K562 (cell line): Measurements from ENCODE around the gene THADA. TPM values are rescaled to one million over a fixed set of nuclear protein-coding genes. Genes with fewer than 3 reads are reported as not detected.

Experiments used
- ARID1B ChIP-seq: fragments of 450-650 bp; IDR thresholded peaks from 2 replicates; pipeline ENCODE4 v1.6.1; 2016; ENCODE audit warnings: antibody characterized with exemption, mild to moderate bottlenecking, inconsistent platforms
- EGR1 ChIP-seq: fragments of 450-650 bp; conservative IDR thresholded peaks from 2 replicates; pipeline ENCODE4 v1.6.1; 2017; ENCODE audit warnings: mild to moderate bottlenecking
- FOS ChIP-seq: IDR thresholded peaks from 3 replicates; pipeline ENCODE4 v1.6.1; 2011; ENCODE audit not compliant: insufficient read length; ENCODE audit errors: extremely low read depth
- HIVEP1 ChIP-seq: fragments of 250-450 bp; sonication (Bioruptor Pico); IDR thresholded peaks from 2 replicates; pipeline ENCODE4 v1.4.0; 2020; ENCODE audit warnings: mild to moderate bottlenecking
- MCM2 ChIP-seq: fragments of 450-650 bp; IDR thresholded peaks from 2 replicates; pipeline ENCODE4 v1.6.1; 2017; ENCODE audit warnings: low read depth, mild to moderate bottlenecking
- MCM5 ChIP-seq: fragments of 450-650 bp; IDR thresholded peaks from 2 replicates; pipeline ENCODE4 v1.6.1; 2016; ENCODE audit warnings: low read depth
- RBM17 ChIP-seq: fragments of 200-400 bp; formaldehyde crosslinking; IDR thresholded peaks from 2 replicates; pipeline ENCODE4 v1.6.1; 2017; ENCODE audit warnings: low read depth, mild to moderate bottlenecking, low read length, borderline replicate concordance
- SMARCA5 ChIP-seq: fragments of 450-650 bp; IDR thresholded peaks from 2 replicates; pipeline ENCODE4 v1.6.1; 2016
- TCF3 ChIP-seq: sonication (generic); formaldehyde crosslinking; IDR thresholded peaks from 2 replicates; pipeline ENCODE4 v1.4.0; 2020; ENCODE audit warnings: mild to moderate bottlenecking, missing genetic modification reagents
- polyA plus RNA-seq, 8 experiments: library from polyadenylated mRNA; depleted of rRNA in 4 of 8; stranded (reverse) in 5 of 8; unstranded in 3 of 8; fragments of >200 nt; fragmentation: Nextera tagmentation in 2 of 8; fragmentation: Illumina TruSeq in 1 of 8; extraction: Ambion mirVana in 2 of 8; extraction: Trizol in 1 of 8; gene quantifications; 2 replicates each; pipeline versions ENCODE4 v1.2.1 to v1.2.3, GENCODE V29; 2011 to 2014; ENCODE audit warnings: inconsistent platforms in 1 of 8, missing spikeins in 1 of 8
- total RNA-seq, 7 experiments: library from RNA; depleted of rRNA in 6 of 7; stranded (reverse); fragments of >200 nt in 6 of 7; fragmentation: Illumina TruSeq in 2 of 7; extraction: Trizol in 2 of 7; gene quantifications; 2 replicates each; pipeline versions ENCODE4 v1.2.1 to v1.2.3, GENCODE V29; 2011 to 2021; ENCODE audit warnings: low replicate concordance in 1 of 7
- TF ChIP-seq, protein P1 (sequence below): sonication (generic); formaldehyde crosslinking; IDR thresholded peaks from 2 replicates; pipeline ENCODE4 v1.5.0; 2020; ENCODE audit warnings: missing genetic modification reagents
- TF ChIP-seq, protein P2 (sequence below), 2 experiments: fragments of 450-650 bp in 1 of 2; sonication (generic) in 1 of 2; formaldehyde crosslinking in 1 of 2; IDR thresholded peaks; 2 replicates each; pipeline versions ENCODE4 v1.7.1 to v1.9.0; 2016 to 2022; ENCODE audit warnings: inconsistent platforms in 1 of 2, mild to moderate bottlenecking in 1 of 2, missing genetic modification reagents in 1 of 2
- TF ChIP-seq, protein P3 (sequence below): fragments of 250-450 bp; sonication (Bioruptor Pico); IDR thresholded peaks from 2 replicates; pipeline ENCODE4 v1.8.0; 2022; ENCODE audit warnings: moderate library complexity, mild to moderate bottlenecking, inconsistent platforms
- TF ChIP-seq, protein P4 (sequence below): fragments of 200-400 bp; formaldehyde crosslinking; IDR thresholded peaks from 2 replicates; pipeline ENCODE4 v1.6.1; 2017; ENCODE audit warnings: mild to moderate bottlenecking, low read depth, low read length, moderate library complexity
- TF ChIP-seq, protein P5 (sequence below): fragments of 250-450 bp; sonication (Bioruptor Pico); IDR thresholded peaks from 2 replicates; pipeline ENCODE4 v1.8.0; 2022; ENCODE audit warnings: inconsistent platforms, mild to moderate bottlenecking, moderate library complexity, borderline replicate concordance

The THADA gene
- total and polyA plus RNA-seq, 9 of the 15 experiments (the other 6 are each of a cell fraction or from before 2014, with no cell fraction given): 17.8 to 34.7 (median 31.9) TPM

DNA sequence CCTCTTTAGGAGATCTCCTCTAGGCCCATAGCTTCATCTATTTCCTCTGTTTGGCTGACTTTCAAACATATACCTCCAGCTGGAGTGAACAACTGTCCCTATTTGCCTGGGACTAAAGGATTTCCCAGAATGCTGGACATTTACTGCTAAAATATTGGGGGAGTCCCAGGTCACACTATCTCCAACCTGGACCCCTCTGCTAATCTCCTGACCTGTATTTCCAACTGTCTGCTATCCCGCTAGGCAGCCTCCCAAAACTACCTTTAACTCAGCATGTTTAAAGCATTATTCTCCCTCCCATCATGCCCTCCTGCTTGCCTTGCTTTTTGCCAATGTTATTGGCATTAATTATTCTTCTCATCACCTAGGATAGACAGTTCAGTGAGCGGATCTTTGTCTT is 77.1 kb downstream of the THADA start (continued):
- no peak for TF ChIP-seq RBM17
- TF ChIP-seq EGR1: no peak
- peak; percentile 33; the same call in 1 of the 2 replicates for TF ChIP-seq ARID1B
- 0 out of 2 replicates have a peak, but pooled peaks have one; percentile 29 for TF ChIP-seq TCF3 (CRISPR knock-in tag)
- TF ChIP-seq, protein P1, sequence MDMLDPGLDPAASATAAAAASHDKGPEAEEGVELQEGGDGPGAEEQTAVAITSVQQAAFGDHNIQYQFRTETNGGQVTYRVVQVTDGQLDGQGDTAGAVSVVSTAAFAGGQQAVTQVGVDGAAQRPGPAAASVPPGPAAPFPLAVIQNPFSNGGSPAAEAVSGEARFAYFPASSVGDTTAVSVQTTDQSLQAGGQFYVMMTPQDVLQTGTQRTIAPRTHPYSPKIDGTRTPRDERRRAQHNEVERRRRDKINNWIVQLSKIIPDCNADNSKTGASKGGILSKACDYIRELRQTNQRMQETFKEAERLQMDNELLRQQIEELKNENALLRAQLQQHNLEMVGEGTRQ: no peak
- TF ChIP-seq, protein P2, sequence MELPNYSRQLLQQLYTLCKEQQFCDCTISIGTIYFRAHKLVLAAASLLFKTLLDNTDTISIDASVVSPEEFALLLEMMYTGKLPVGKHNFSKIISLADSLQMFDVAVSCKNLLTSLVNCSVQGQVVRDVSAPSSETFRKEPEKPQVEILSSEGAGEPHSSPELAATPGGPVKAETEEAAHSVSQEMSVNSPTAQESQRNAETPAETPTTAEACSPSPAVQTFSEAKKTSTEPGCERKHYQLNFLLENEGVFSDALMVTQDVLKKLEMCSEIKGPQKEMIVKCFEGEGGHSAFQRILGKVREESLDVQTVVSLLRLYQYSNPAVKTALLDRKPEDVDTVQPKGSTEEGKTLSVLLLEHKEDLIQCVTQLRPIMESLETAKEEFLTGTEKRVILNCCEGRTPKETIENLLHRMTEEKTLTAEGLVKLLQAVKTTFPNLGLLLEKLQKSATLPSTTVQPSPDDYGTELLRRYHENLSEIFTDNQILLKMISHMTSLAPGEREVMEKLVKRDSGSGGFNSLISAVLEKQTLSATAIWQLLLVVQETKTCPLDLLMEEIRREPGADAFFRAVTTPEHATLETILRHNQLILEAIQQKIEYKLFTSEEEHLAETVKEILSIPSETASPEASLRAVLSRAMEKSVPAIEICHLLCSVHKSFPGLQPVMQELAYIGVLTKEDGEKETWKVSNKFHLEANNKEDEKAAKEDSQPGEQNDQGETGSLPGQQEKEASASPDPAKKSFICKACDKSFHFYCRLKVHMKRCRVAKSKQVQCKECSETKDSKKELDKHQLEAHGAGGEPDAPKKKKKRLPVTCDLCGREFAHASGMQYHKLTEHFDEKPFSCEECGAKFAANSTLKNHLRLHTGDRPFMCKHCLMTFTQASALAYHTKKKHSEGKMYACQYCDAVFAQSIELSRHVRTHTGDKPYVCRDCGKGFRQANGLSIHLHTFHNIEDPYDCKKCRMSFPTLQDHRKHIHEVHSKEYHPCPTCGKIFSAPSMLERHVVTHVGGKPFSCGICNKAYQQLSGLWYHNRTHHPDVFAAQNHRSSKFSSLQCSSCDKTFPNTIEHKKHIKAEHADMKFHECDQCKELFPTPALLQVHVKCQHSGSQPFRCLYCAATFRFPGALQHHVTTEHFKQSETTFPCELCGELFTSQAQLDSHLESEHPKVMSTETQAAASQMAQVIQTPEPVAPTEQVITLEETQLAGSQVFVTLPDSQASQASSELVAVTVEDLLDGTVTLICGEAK (IDR thresholded peaks at IDR 0.05): no peak
- TF ChIP-seq, protein P2 (CRISPR knock-in tag; IDR thresholded peaks at IDR 0.05): no peak
- TF ChIP-seq, protein P3, sequence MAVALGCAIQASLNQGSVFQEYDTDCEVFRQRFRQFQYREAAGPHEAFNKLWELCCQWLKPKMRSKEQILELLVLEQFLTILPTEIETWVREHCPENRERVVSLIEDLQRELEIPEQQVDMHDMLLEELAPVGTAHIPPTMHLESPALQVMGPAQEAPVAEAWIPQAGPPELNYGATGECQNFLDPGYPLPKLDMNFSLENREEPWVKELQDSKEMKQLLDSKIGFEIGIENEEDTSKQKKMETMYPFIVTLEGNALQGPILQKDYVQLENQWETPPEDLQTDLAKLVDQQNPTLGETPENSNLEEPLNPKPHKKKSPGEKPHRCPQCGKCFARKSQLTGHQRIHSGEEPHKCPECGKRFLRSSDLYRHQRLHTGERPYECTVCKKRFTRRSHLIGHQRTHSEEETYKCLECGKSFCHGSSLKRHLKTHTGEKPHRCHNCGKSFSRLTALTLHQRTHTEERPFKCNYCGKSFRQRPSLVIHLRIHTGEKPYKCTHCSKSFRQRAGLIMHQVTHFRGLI (CRISPR knock-in tag): no peak
- no peak for TF ChIP-seq MCM5
- TF ChIP-seq SMARCA5: no peak
- TF ChIP-seq, protein P4, sequence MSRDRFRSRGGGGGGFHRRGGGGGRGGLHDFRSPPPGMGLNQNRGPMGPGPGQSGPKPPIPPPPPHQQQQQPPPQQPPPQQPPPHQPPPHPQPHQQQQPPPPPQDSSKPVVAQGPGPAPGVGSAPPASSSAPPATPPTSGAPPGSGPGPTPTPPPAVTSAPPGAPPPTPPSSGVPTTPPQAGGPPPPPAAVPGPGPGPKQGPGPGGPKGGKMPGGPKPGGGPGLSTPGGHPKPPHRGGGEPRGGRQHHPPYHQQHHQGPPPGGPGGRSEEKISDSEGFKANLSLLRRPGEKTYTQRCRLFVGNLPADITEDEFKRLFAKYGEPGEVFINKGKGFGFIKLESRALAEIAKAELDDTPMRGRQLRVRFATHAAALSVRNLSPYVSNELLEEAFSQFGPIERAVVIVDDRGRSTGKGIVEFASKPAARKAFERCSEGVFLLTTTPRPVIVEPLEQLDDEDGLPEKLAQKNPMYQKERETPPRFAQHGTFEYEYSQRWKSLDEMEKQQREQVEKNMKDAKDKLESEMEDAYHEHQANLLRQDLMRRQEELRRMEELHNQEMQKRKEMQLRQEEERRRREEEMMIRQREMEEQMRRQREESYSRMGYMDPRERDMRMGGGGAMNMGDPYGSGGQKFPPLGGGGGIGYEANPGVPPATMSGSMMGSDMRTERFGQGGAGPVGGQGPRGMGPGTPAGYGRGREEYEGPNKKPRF: no peak
- TF ChIP-seq, protein P5, sequence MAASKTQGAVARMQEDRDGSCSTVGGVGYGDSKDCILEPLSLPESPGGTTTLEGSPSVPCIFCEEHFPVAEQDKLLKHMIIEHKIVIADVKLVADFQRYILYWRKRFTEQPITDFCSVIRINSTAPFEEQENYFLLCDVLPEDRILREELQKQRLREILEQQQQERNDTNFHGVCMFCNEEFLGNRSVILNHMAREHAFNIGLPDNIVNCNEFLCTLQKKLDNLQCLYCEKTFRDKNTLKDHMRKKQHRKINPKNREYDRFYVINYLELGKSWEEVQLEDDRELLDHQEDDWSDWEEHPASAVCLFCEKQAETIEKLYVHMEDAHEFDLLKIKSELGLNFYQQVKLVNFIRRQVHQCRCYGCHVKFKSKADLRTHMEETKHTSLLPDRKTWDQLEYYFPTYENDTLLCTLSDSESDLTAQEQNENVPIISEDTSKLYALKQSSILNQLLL: no peak
- TF ChIP-seq FOS: no peak
- no peak for TF ChIP-seq MCM2
- no peak for TF ChIP-seq HIVEP1
